Breast epithelium (tissue), 4 donors: Measurements from ENCODE around the gene PPP1R27. TPM values are rescaled to one million over a fixed set of nuclear protein-coding genes. Genes with fewer than 3 reads are reported as not detected.

Experiments used
- DNase-seq, 2 donors: peaks; one replicate each; pipeline ENCODE4 v3.0.0-alpha.2; 2019; ENCODE audit warnings: low spot score in 2 of 2
- H3K27ac ChIP-seq, 2 donors: fragments of 200-600 bp; sonication (generic) in 1 of 2; one replicate each; pipeline ENCODE4 v1.5.1; 2016 to 2019; ENCODE audit warnings: mild to moderate bottlenecking in 1 of 2
- H3K27me3 ChIP-seq, 2 donors: fragments of 200-600 bp; sonication (generic) in 1 of 2; one replicate each; pipeline versions ENCODE4 v1.5.1 to v1.6.0; 2017 to 2019; ENCODE audit warnings: control low read depth in 1 of 2, mild to moderate bottlenecking in 1 of 2
- H3K36me3 ChIP-seq: fragments of 200-600 bp; one replicate; pipeline ENCODE4 v1.5.1; 2019
- H3K4me1 ChIP-seq, 2 donors: fragments of 200-600 bp; sonication (generic); one replicate each; pipeline ENCODE4 v1.5.1; 2016 to 2019; ENCODE audit warnings: control low read depth in 1 of 2
- H3K4me3 ChIP-seq, 3 donors: fragments of 200-600 bp; sonication (generic); 1 replicate in 2 of 3; 2 replicates in 1 of 3; pipeline ENCODE4 v1.5.1; 2016 to 2019; ENCODE audit warnings: mild to moderate bottlenecking in 3 of 3, moderate library complexity in 2 of 3
- H3K9me3 ChIP-seq, 2 donors: fragments of 200-600 bp; sonication (generic) in 1 of 2; one replicate each; pipeline ENCODE4 v1.5.1; 2016 to 2019; ENCODE audit warnings: control low read depth in 1 of 2
- POLR2A ChIP-seq: fragments of 450-650 bp; IDR thresholded peaks from one replicate; pipeline ENCODE4 v1.6.1; 2016; ENCODE audit warnings: antibody characterized with exemption, mild to moderate bottlenecking, moderate library complexity
- POLR2AphosphoS5 ChIP-seq, 3 donors: sonication (generic); formaldehyde crosslinking; IDR thresholded peaks; one replicate each; pipeline ENCODE4 v1.6.1; 2017; ENCODE audit warnings: antibody characterized with exemption in 3 of 3
- intact Hi-C: fragments of 100-400 bp; cut with DNase I; formaldehyde crosslinking; loops from one replicate; pipeline ENCODE4 v1.15.1; 2023; ENCODE audit warnings: low total_unique reads
- total RNA-seq, 3 donors: library from RNA; depleted of rRNA; stranded (reverse); fragments of >200 nt; gene quantifications; one replicate each; pipeline ENCODE4 v1.1.0, GENCODE V29; 2016
- TF ChIP-seq, protein P1 (sequence below), 3 donors: fragments of 450-650 bp; IDR thresholded peaks; one replicate each; pipeline ENCODE4 v1.5.1; 2016 to 2017; ENCODE audit warnings: antibody characterized with exemption in 3 of 3, mild to moderate bottlenecking in 3 of 3, moderate library complexity in 3 of 3

PPP1R27 gene
- total RNA-seq, 3 donors from 2014 or later = not detected

GRCh38 chr17:81833921-81834830 is 674 bp downstream of the PPP1R27 start:
- Histone ChIP-seq H3K36me3 (no peaks in the 10 kb centered on the region), H3K4me3 (peak overlapping the region; percentile 59 to 97 (median 82)), H3K9me3 (no peaks in the 10 kb centered on the region), H3K27me3 (no peaks in the 10 kb centered on the region), H3K4me1 (peaks cover 4 to 16% of the 10 kb centered on the region in 2 donors), H3K27ac (peak overlapping the region; percentile 94 to 97)
- DNase-seq = no peak
- TF ChIP-seq POLR2AphosphoS5 (IDR thresholded peaks at IDR 0.05) = no peak
- no peak for TF ChIP-seq POLR2A
- TF ChIP-seq, protein P1, sequence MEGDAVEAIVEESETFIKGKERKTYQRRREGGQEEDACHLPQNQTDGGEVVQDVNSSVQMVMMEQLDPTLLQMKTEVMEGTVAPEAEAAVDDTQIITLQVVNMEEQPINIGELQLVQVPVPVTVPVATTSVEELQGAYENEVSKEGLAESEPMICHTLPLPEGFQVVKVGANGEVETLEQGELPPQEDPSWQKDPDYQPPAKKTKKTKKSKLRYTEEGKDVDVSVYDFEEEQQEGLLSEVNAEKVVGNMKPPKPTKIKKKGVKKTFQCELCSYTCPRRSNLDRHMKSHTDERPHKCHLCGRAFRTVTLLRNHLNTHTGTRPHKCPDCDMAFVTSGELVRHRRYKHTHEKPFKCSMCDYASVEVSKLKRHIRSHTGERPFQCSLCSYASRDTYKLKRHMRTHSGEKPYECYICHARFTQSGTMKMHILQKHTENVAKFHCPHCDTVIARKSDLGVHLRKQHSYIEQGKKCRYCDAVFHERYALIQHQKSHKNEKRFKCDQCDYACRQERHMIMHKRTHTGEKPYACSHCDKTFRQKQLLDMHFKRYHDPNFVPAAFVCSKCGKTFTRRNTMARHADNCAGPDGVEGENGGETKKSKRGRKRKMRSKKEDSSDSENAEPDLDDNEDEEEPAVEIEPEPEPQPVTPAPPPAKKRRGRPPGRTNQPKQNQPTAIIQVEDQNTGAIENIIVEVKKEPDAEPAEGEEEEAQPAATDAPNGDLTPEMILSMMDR (IDR thresholded peaks at IDR 0.05) = no peak
- intact Hi-C loops = no loop called here

DNA sequence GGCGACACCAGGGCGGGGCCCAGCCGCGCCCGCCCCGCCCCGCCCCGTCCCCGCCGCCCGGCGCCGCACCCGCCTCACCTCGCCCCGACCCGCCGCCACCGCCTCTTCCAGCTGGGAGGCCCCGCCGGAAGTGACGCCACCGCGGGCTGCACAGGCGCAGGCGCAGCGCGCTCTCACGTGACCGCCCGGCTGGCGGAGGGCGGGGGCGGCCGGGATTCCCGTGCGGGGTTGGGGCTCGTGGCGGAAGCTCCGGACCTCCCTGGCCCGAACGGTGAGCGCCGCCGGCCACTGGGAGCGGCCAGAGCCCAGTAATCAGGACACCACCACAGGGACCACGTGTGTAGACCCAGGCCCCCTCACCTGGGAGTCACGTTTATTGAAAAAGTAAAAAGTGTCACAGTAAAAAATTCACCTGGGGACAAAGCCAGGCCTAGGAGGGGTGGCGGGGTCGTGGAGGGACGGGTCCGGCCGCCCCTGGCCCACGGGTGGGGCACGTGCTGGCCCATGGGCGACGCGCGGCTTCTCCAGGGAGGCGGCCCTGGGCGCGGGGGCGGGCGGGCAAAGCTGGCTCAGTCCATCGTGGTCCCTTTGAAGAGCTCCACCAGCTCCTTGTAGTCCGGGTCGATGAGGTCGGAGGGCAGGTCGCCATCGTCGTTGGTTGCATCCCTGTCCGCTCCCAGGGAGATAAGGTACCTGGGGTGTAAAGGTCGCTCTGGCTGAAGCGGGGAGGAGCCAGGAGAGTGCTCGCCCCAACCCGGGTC is 1.5 kb downstream of the PPP1R27 start, which contains the start of gene MCRIP1:
TSS of gene MCRIP1 (minus strand) at position 132 of the 761 bp plus-strand sequence. CDS start 8,785 bp downstream, outside the sequence.
- Histone ChIP-seq H3K9me3 (no peaks in the 10 kb centered on the region), H3K4me1 (peaks cover 4 to 16% of the 10 kb centered on the region in 2 donors)

GRCh38 chr17:81832608-81833159 is 2.2 kb downstream of the PPP1R27 start:
- peaks cover 4 to 16% of the 10 kb centered on the region in 2 donors for H3K4me1 ChIP-seq

More for the DNA sequence above, 1.5 kb downstream of the PPP1R27 start, which contains the start of gene MCRIP1:
- Histone ChIP-seq H3K4me3 (peak within 1 kb of the TSS; percentile 81 to 97 (median 82)), H3K27me3 (no peaks in the 10 kb centered on the region), H3K36me3 (no peaks in the 10 kb centered on the region), H3K27ac (peak within 1 kb of the TSS; percentile 94 to 97)
- peak; percentile 95 for DNase-seq
- TF ChIP-seq, protein P1 (IDR thresholded peaks at IDR 0.05) = peak in 1 of 3 donors; percentile 11
- TF ChIP-seq POLR2AphosphoS5 (IDR thresholded peaks at IDR 0.05) (peak; percentile 90 to 95 (median 95)), POLR2A (peak; percentile 92)
- intact Hi-C loops = no loop called here

GRCh38 chr17:81831957-81832607 is 2.8 kb downstream of the PPP1R27 start:
- Histone ChIP-seq H3K36me3 (no peaks in the 10 kb centered on the region), H3K9me3 (no peaks in the 10 kb centered on the region), H3K4me3 (peak overlapping the region; percentile 81 to 97 (median 82)), H3K27ac (peak overlapping the region; percentile 82 to 90), H3K4me1 (peaks cover 4 to 16% of the 10 kb centered on the region in 2 donors), H3K27me3 (no peaks in the 10 kb centered on the region)
- DNase-seq = no peak
- TF ChIP-seq POLR2A (no peak), POLR2AphosphoS5 (IDR thresholded peaks at IDR 0.05) (no peak)
- TF ChIP-seq, protein P1 (IDR thresholded peaks at IDR 0.05) = no peak
- intact Hi-C loops = no loop called here

More at GRCh38 chr17:81832608-81833159, 2.2 kb downstream of the PPP1R27 start:
- Histone ChIP-seq H3K27me3 (no peaks in the 10 kb centered on the region), H3K36me3 (no peaks in the 10 kb centered on the region), H3K4me3 (peak overlapping the region; percentile 81 to 97 (median 82)), H3K9me3 (no peaks in the 10 kb centered on the region), H3K27ac (peak overlapping the region; percentile 82 to 90)
- intact Hi-C loops = no loop called here
- TF ChIP-seq POLR2A = no peak
- TF ChIP-seq, protein P1 (IDR thresholded peaks at IDR 0.05) = no peak
- peak in 2 of 3 donors; percentile 24 to 32 for TF ChIP-seq POLR2AphosphoS5 (IDR thresholded peaks at IDR 0.05)
- DNase-seq = peak in 1 of 2 donors; percentile 36
